HL-60 (cell line): ENCODE data around the gene ELF4.

Experiments used
- CTCF ChIP-seq: IDR thresholded peaks from one replicate; pipeline ENCODE4 v1.5.1; 2011; ENCODE audit warnings: low read length, control low read depth, inconsistent platforms; ENCODE audit not compliant: insufficient read depth
- POLR2AphosphoS5 ChIP-seq: IDR thresholded peaks from 2 replicates; pipeline ENCODE4 v1.6.1; 2012; ENCODE audit warnings: low read depth
- REST ChIP-seq: IDR thresholded peaks from 2 replicates; pipeline ENCODE4 v1.6.1; 2012; ENCODE audit warnings: low read depth; ENCODE audit not compliant: insufficient replicate concordance

- TF ChIP-seq CTCF (no peak), REST (no peak), POLR2AphosphoS5 (no peak)
Observed at GRCh38 chrX:130018143-130018542, 92.2 kb downstream of the ELF4 start.
